ENCODE data around the gene OR10H1. TPM values are rescaled to one million over a fixed set of nuclear protein-coding genes. Genes with fewer than 3 reads are reported as not detected.
A peak's percentile ranks its signal among the peaks of the same experiment; 100 is the strongest.
"Not testable (repeated sequence)": the region's sequence is repeated elsewhere in the genome, so short reads cannot be mapped to it uniquely, and the experiment has no call there.

OR10H1 gene
- total RNA-seq, 1 donor from 2014 or later: not detected

GRCh38 chr19:15780610-15781418 is 34.6 kb downstream of the OR10H1 start:
- intact Hi-C loops (cut with DNase I): loop anchor here (5.0 kb wide), 1 partner anchor 109 kb away; the partner anchor contains the start of gene CYP4F12
- peak; percentile 4 for ATAC-seq
- DNase-seq (ENCODE audit: missing footprints): no peak

GRCh38 chr19:15779756-15780476 is 35.5 kb downstream of the OR10H1 start:
- ATAC-seq (peak; percentile 93), DNase-seq (ENCODE audit: missing footprints) (peak; percentile 82)
- intact Hi-C loops (cut with DNase I): loop anchor here (5.0 kb wide), 1 partner anchor 108 kb away; the partner anchor contains the start of gene CYP4F12

- intact Hi-C loops (cut with DNase I): no loop called here
- ATAC-seq: no peak
- DNase-seq (ENCODE audit: missing footprints): no peak
Measured at GRCh38 chr19:15776991-15777970, 38.2 kb downstream of the OR10H1 start.

GRCh38 chr19:15776264-15776663 is 39.2 kb downstream of the OR10H1 start:
- ATAC-seq (no peak), DNase-seq (ENCODE audit: missing footprints) (no peak)
- intact Hi-C loops (cut with DNase I): no loop called here

- no peak for ATAC-seq
- no peak for DNase-seq (ENCODE audit: missing footprints)
- intact Hi-C loops (cut with DNase I): no loop called here
Measured at GRCh38 chr19:15775249-15775648, 40.2 kb downstream of the OR10H1 start.

- intact Hi-C loops (cut with DNase I); ATAC-seq; DNase-seq (ENCODE audit: missing footprints): not testable (repeated sequence)
Measured at GRCh38 chr19:15774159-15774558, 41.3 kb downstream of the OR10H1 start.

GRCh38 chr19:15769586-15769985 is 45.9 kb downstream of the OR10H1 start:
- intact Hi-C loops (cut with DNase I): no loop called here
- no peak for ATAC-seq
- peak; percentile 45 for DNase-seq (ENCODE audit: missing footprints)

GRCh38 chr19:15759962-15760565 is 55.4 kb downstream of the OR10H1 start:
- ATAC-seq (no peak), DNase-seq (ENCODE audit: missing footprints) (no peak)
- intact Hi-C loops (cut with DNase I): loop anchor here (5.0 kb wide), 1 partner anchor 128 kb away; no protein-coding TSS in a partner anchor

- ATAC-seq (no peak), DNase-seq (ENCODE audit: missing footprints) (no peak)
- intact Hi-C loops (cut with DNase I): loop anchor here (5.0 kb wide), 1 partner anchor 126 kb away; no protein-coding TSS in a partner anchor
Measured at GRCh38 chr19:15758379-15758778, 57.1 kb downstream of the OR10H1 start.

Other genes starting within 250 kb of the OR10H1 start
- gene CYP4F8, start 200.4 kb downstream of the OR10H1 start, total RNA-seq: not detected
- gene CYP4F3, start 174.8 kb downstream of the OR10H1 start, total RNA-seq: not detected
- 5.8 TPM for gene CYP4F12, start 142.6 kb downstream of the OR10H1 start, total RNA-seq
- gene OR10H2, start 87.6 kb downstream of the OR10H1 start, total RNA-seq: not detected
- not detected for gene OR10H3, start 77.7 kb downstream of the OR10H1 start, total RNA-seq
- gene OR10H5, start 28.0 kb downstream of the OR10H1 start, total RNA-seq: not detected
- gene CYP4F2, start 82.4 kb upstream of the OR10H1 start, total RNA-seq: not detected
- gene CYP4F11, start 118.9 kb upstream of the OR10H1 start, total RNA-seq: 0.30 TPM
- gene OR10H4, start 133.3 kb upstream of the OR10H1 start, total RNA-seq: not detected